CD4-positive, alpha-beta T cell treated with Interleukin-10 for 1 hour (primary cell): ENCODE data around the gene FOXK2.

Experiments used
- DNase-seq: peaks from one replicate; pipeline ENCODE4 v3.0.0-alpha.2; 2020

Gene FOXK2

GRCh38 chr17:82518826-82519810, at the start of gene FOXK2:
Gene FOXK2 (plus strand): TSS chr17:82519732. CDS start chr17:82519889, 157 bp downstream.
- DNase-seq: peak; percentile 96

GRCh38 chr17:82470065-82470464, 49.5 kb upstream of the FOXK2 start:
- DNase-seq: no peak

- no peak for DNase-seq
Measured at GRCh38 chr17:82474223-82475010, 45.1 kb upstream of the FOXK2 start.

- DNase-seq: no peak
Measured at GRCh38 chr17:82475458-82475857, 44.1 kb upstream of the FOXK2 start.

GRCh38 chr17:82477934-82478333, 41.6 kb upstream of the FOXK2 start:
- no peak for DNase-seq

GRCh38 chr17:82479602-82480001, 39.9 kb upstream of the FOXK2 start:
- no peak for DNase-seq

GRCh38 chr17:82480318-82480717, 39.2 kb upstream of the FOXK2 start:
- DNase-seq: no peak

- DNase-seq: no peak
Measured at GRCh38 chr17:82483204-82483660, 36.3 kb upstream of the FOXK2 start.

- no peak for DNase-seq
Measured at GRCh38 chr17:82483836-82484235, 35.7 kb upstream of the FOXK2 start.

GRCh38 chr17:82486231-82487094, 33.1 kb upstream of the FOXK2 start:
- DNase-seq: no peak

GRCh38 chr17:82487910-82488309, 31.6 kb upstream of the FOXK2 start:
- DNase-seq: no peak

- no peak for DNase-seq
Measured at GRCh38 chr17:82489117-82489516, 30.4 kb upstream of the FOXK2 start.

GRCh38 chr17:82489851-82490511, 29.6 kb upstream of the FOXK2 start:
- no peak for DNase-seq

GRCh38 chr17:82490512-82491195, 28.9 kb upstream of the FOXK2 start:
- no peak for DNase-seq

GRCh38 chr17:82491196-82491530, 28.4 kb upstream of the FOXK2 start:
- DNase-seq: no peak

GRCh38 chr17:82491533-82491932, 28.0 kb upstream of the FOXK2 start:
- no peak for DNase-seq

GRCh38 chr17:82492643-82493225, 26.8 kb upstream of the FOXK2 start:
- no peak for DNase-seq

- no peak for DNase-seq
Measured at GRCh38 chr17:82493226-82493781, 26.2 kb upstream of the FOXK2 start.

GRCh38 chr17:82494236-82495055, 25.1 kb upstream of the FOXK2 start:
- DNase-seq: peak; percentile 93
